Liver (tissue), 9 donors: ENCODE results near the gene ASCL5. TPM values are rescaled to one million over a fixed set of nuclear protein-coding genes. Genes with fewer than 3 reads are reported as not detected.

Experiments
- DNase-seq: peaks from one replicate; pipeline ENCODE4 v3.0.0-alpha.2; 2017; ENCODE audit warnings: low spot score
- H3K27ac ChIP-seq, 2 donors: one replicate each; pipeline ENCODE4 v1.7.0; 2013; ENCODE audit warnings: inconsistent platforms in 2 of 2, low read length in 2 of 2, control low read depth in 1 of 2, low read depth in 1 of 2, mild to moderate bottlenecking in 1 of 2
- H3K27me3 ChIP-seq, 4 donors: one replicate each; pipeline versions ENCODE4 v1.6.1 to v1.7.0; 2013; ENCODE audit warnings: low read length in 3 of 4, inconsistent platforms in 1 of 4, mild to moderate bottlenecking in 1 of 4, moderate library complexity in 1 of 4; ENCODE audit not compliant: control insufficient read depth in 4 of 4, insufficient read depth in 4 of 4
- H3K36me3 ChIP-seq, 4 donors: one replicate each; pipeline versions ENCODE4 v1.6.1 to v1.7.0; 2013; ENCODE audit warnings: low read length in 3 of 4, mild to moderate bottlenecking in 3 of 4, low read depth in 1 of 4, moderate library complexity in 1 of 4; ENCODE audit not compliant: control insufficient read depth in 4 of 4, insufficient read depth in 3 of 4
- H3K4me1 ChIP-seq, 4 donors: one replicate each; pipeline versions ENCODE4 v1.6.1 to v1.7.0; 2013; ENCODE audit warnings: low read length in 3 of 4, mild to moderate bottlenecking in 3 of 4, moderate library complexity in 1 of 4; ENCODE audit not compliant: control insufficient read depth in 4 of 4, insufficient read depth in 4 of 4
- H3K4me3 ChIP-seq, 3 donors: one replicate each; pipeline versions ENCODE4 v1.6.1 to v1.7.0; 2013; ENCODE audit warnings: low read length in 3 of 3, control low read depth in 1 of 3, low read depth in 1 of 3, mild to moderate bottlenecking in 1 of 3
- H3K9ac ChIP-seq, 2 donors: one replicate each; pipeline ENCODE4 v1.7.0; 2013; ENCODE audit warnings: low read length in 2 of 2, mild to moderate bottlenecking in 2 of 2, moderate library complexity in 2 of 2, control low read depth in 1 of 2, low read depth in 1 of 2
- H3K9me3 ChIP-seq, 4 donors: one replicate each; pipeline versions ENCODE4 v1.6.1 to v1.7.0; 2013; ENCODE audit warnings: low read length in 3 of 4; ENCODE audit not compliant: control insufficient read depth in 4 of 4
- EGR1 ChIP-seq, 2 donors: IDR thresholded peaks; 2 replicates each; pipeline ENCODE4 v1.6.1; 2016 to 2018; ENCODE audit warnings: antibody characterized with exemption in 2 of 2, low read depth in 2 of 2
- FOXA1 ChIP-seq: IDR thresholded peaks from 2 replicates; pipeline ENCODE4 v1.6.1; 2016; ENCODE audit warnings: antibody characterized with exemption
- FOXA2 ChIP-seq: IDR thresholded peaks from 2 replicates; pipeline ENCODE4 v1.6.1; 2016; ENCODE audit warnings: antibody characterized with exemption
- GABPA ChIP-seq, 2 donors: IDR thresholded peaks in 1 of 2; conservative IDR thresholded peaks in 1 of 2; 2 replicates each; pipeline ENCODE4 v1.6.1; 2016; ENCODE audit warnings: antibody characterized with exemption in 2 of 2, mild to moderate bottlenecking in 1 of 2, moderate library complexity in 1 of 2
- HNF4A ChIP-seq, 2 donors: conservative IDR thresholded peaks; 2 replicates each; pipeline ENCODE4 v1.6.1; 2016; ENCODE audit warnings: antibody characterized with exemption in 2 of 2, mild to moderate bottlenecking in 2 of 2
- HNF4G ChIP-seq: IDR thresholded peaks from 2 replicates; pipeline ENCODE4 v1.6.1; 2016; ENCODE audit warnings: antibody characterized with exemption
- RXRA ChIP-seq, 2 donors: IDR thresholded peaks; 2 replicates each; pipeline ENCODE4 v1.6.1; 2017 to 2018; ENCODE audit warnings: antibody characterized with exemption in 2 of 2, mild to moderate bottlenecking in 1 of 2
- TAF1 ChIP-seq: conservative IDR thresholded peaks from 2 replicates; pipeline ENCODE4 v1.6.1; 2016; ENCODE audit warnings: antibody characterized with exemption, mild to moderate bottlenecking
- YY1 ChIP-seq: IDR thresholded peaks from 2 replicates; pipeline ENCODE4 v1.6.1; 2016; ENCODE audit warnings: antibody characterized with exemption, mild to moderate bottlenecking
- WGBS: extraction: QIAGEN DNeasy Blood & Tissue Kit; methylation state at CpG from one replicate; pipeline ENCODE4 v1.1.7; 2013; 5-methylcytosine and 5-hydroxymethylcytosine counted together
- polyA plus RNA-seq, 2 donors: library from polyadenylated mRNA; stranded (reverse) in 1 of 2; unstranded in 1 of 2; fragments of 200-250 nt in 1 of 2; fragments of >200 nt in 1 of 2; fragmentation: Nextera tagmentation in 1 of 2; extraction: Ambion mirVana in 1 of 2; gene quantifications; one replicate each; pipeline versions ENCODE4 v1.2.1 to v1.2.3, GENCODE V29; 2013 to 2015
- total RNA-seq, 2 donors: library from RNA; depleted of rRNA; stranded (reverse); fragments of >200 nt; gene quantifications; one replicate each; pipeline ENCODE4 v1.2.3, GENCODE V29; 2014
- TF ChIP-seq, protein P1 (sequence below): IDR thresholded peaks from 2 replicates; pipeline ENCODE4 v1.6.1; 2016; ENCODE audit warnings: antibody characterized with exemption
- TF ChIP-seq, protein P2 (sequence below): IDR thresholded peaks from 2 replicates; pipeline ENCODE4 v1.6.1; 2016; ENCODE audit warnings: antibody characterized with exemption
- donor health status: healthy.
- donor health status: healthy.
- donor health status: healthy.
- donor health status: healthy.
- donor health status: healthy.

The ASCL5 gene
- total and polyA plus RNA-seq, 4 donors, result not detected

- no peaks in the 10 kb centered on the region for H3K27me3 ChIP-seq
- peaks cover 6 to 56% (median 13%) of the 10 kb centered on the region in 4 donors for H3K36me3 ChIP-seq
- no peak overlapping the region for H3K9ac ChIP-seq
- H3K4me1 ChIP-seq, result no peaks in the 10 kb centered on the region
- 93% methylated on average over 6 of the region's 6 CpGs for WGBS
- no peak for DNase-seq
- H3K4me3 ChIP-seq, result no peak overlapping the region
- no peak overlapping the region for H3K27ac ChIP-seq
- TF ChIP-seq GABPA (IDR thresholded peaks at IDR 0.05 in 1 of 2, conservative IDR thresholded peaks at IDR 0.05 in 1 of 2) (no peak), FOXA1 (no peak), YY1 (no peak), HNF4A (conservative IDR thresholded peaks at IDR 0.05) (no peak), TAF1 (no peak), EGR1 (IDR thresholded peaks at IDR 0.05; ENCODE audit: low read depth in 2 of 2) (no peak)
- H3K9me3 ChIP-seq, result no peaks in the 10 kb centered on the region
These were observed 11.4 kb upstream of the ASCL5 start for GRCh38 chr1:201138311-201138840.

GRCh38 chr1:201137579-201138310 is 10.8 kb upstream of the ASCL5 start:
- Histone ChIP-seq H3K9me3 (no peaks in the 10 kb centered on the region), H3K4me1 (no peaks in the 10 kb centered on the region), H3K4me3 (no peak overlapping the region), H3K27ac (no peak overlapping the region), H3K36me3 (peaks cover 3 to 51% (median 12%) of the 10 kb centered on the region in 4 donors), H3K27me3 (no peaks in the 10 kb centered on the region), H3K9ac (no peak overlapping the region)
- WGBS, result 89% methylated on average over 6 of the region's 6 CpGs
- TF ChIP-seq GABPA (IDR thresholded peaks at IDR 0.05 in 1 of 2, conservative IDR thresholded peaks at IDR 0.05 in 1 of 2), result no peak
- no peak for TF ChIP-seq RXRA (IDR thresholded peaks at IDR 0.05)
- TF ChIP-seq, protein P1, sequence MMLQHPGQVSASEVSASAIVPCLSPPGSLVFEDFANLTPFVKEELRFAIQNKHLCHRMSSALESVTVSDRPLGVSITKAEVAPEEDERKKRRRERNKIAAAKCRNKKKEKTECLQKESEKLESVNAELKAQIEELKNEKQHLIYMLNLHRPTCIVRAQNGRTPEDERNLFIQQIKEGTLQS, result no peak
- TF ChIP-seq TAF1, result no peak
- no peak for TF ChIP-seq FOXA1
- no peak for TF ChIP-seq HNF4G
- TF ChIP-seq, protein P2, sequence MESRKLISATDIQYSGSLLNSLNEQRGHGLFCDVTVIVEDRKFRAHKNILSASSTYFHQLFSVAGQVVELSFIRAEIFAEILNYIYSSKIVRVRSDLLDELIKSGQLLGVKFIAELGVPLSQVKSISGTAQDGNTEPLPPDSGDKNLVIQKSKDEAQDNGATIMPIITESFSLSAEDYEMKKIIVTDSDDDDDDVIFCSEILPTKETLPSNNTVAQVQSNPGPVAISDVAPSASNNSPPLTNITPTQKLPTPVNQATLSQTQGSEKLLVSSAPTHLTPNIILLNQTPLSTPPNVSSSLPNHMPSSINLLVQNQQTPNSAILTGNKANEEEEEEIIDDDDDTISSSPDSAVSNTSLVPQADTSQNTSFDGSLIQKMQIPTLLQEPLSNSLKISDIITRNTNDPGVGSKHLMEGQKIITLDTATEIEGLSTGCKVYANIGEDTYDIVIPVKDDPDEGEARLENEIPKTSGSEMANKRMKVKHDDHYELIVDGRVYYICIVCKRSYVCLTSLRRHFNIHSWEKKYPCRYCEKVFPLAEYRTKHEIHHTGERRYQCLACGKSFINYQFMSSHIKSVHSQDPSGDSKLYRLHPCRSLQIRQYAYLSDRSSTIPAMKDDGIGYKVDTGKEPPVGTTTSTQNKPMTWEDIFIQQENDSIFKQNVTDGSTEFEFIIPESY, result no peak
- TF ChIP-seq HNF4A (conservative IDR thresholded peaks at IDR 0.05), result no peak
- TF ChIP-seq EGR1 (IDR thresholded peaks at IDR 0.05; ENCODE audit: low read depth in 2 of 2), result no peak
- TF ChIP-seq FOXA2, result no peak
- DNase-seq, result no peak

GRCh38 chr1:201137024-201137392 is 10.0 kb upstream of the ASCL5 start:
- DNase-seq, result no peak
- Histone ChIP-seq H3K9me3 (no peaks in the 10 kb centered on the region), H3K4me1 (no peaks in the 10 kb centered on the region), H3K27ac (no peak overlapping the region), H3K9ac (no peak overlapping the region), H3K4me3 (no peak overlapping the region), H3K36me3 (peaks cover 3 to 45% (median 12%) of the 10 kb centered on the region in 4 donors), H3K27me3 (no peaks in the 10 kb centered on the region)
- 95% methylated on average over 7 of the region's 7 CpGs for WGBS
- TF ChIP-seq, protein P1, result no peak
- no peak for TF ChIP-seq TAF1
